Measurements from ENCODE around the gene ZDHHC14. TPM values are rescaled to one million over a fixed set of nuclear protein-coding genes. Genes with fewer than 3 reads are reported as not detected.
"Not testable (repeated sequence)": the region's sequence is repeated elsewhere in the genome, so short reads cannot be mapped to it uniquely, and the experiment has no call there.

ZDHHC14 gene
- total RNA-seq, 4 donors from 2014 or later: 7.3 to 14.4 (median 8.1) TPM

DNA sequence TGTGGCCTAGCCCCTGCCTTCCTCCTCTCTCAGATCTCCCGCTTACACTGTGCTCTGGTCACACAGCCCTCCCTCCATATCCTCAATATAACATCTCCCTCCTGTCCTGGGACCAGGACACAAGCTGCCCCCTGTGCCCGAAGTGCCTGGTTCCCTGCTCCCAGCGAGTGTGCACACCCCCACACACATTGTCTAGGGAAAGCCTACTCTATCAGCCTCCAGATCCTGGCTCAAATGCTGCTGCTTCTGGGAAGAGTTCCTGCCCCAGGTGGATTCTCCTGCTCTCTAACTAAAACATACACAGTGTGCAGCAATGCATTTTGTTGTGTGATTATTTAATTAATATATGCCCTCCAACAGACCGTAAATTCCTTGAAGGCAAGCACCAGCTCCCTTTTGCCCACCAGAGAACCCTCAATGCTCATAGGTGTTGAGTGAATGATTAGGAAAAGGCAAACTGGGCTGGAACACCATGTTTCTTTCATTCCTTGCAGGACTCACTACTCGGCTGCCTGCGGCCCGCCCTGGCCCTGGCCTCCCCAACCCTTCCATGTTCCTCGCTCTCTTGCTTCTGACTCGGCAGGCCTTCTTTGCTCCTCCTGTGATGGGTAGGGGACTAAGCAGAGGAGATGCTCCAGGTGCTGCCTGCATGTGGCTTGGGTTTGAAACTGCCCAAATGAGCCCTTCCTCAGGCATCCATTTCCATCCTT is 194.6 kb downstream of the ZDHHC14 start:
- H3K27ac ChIP-seq: no peak overlapping the region
- no peaks in the 10 kb centered on the region for H3K27me3 ChIP-seq
- TF ChIP-seq POLR2A (IDR thresholded peaks at IDR 0.05): no peak
- TF ChIP-seq POLR2AphosphoS5 (IDR thresholded peaks at IDR 0.05): no peak
- TF ChIP-seq, protein P1, sequence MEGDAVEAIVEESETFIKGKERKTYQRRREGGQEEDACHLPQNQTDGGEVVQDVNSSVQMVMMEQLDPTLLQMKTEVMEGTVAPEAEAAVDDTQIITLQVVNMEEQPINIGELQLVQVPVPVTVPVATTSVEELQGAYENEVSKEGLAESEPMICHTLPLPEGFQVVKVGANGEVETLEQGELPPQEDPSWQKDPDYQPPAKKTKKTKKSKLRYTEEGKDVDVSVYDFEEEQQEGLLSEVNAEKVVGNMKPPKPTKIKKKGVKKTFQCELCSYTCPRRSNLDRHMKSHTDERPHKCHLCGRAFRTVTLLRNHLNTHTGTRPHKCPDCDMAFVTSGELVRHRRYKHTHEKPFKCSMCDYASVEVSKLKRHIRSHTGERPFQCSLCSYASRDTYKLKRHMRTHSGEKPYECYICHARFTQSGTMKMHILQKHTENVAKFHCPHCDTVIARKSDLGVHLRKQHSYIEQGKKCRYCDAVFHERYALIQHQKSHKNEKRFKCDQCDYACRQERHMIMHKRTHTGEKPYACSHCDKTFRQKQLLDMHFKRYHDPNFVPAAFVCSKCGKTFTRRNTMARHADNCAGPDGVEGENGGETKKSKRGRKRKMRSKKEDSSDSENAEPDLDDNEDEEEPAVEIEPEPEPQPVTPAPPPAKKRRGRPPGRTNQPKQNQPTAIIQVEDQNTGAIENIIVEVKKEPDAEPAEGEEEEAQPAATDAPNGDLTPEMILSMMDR (IDR thresholded peaks at IDR 0.05): no peak
- no peak for TF ChIP-seq EP300 (IDR thresholded peaks at IDR 0.05)
- H3K9me3 ChIP-seq: peaks cover 0 to 5% (median 0%) of the 10 kb centered on the region in 3 donors
- H3K4me3 ChIP-seq: no peak overlapping the region
- H3K36me3 ChIP-seq: no peaks in the 10 kb centered on the region
- no peaks in the 10 kb centered on the region for H3K4me1 ChIP-seq
- ATAC-seq: no peak
- WGBS, 2 donors (ENCODE audit: low coverage in 1 of 2): 88% methylated on average over 7 of the region's 9 CpGs; no CpG with 5 or more reads in 1 of the 2 donors

- not testable (repeated sequence) for H3K27me3 ChIP-seq, H3K4me3 ChIP-seq, H3K9me3 ChIP-seq, H3K4me1 ChIP-seq, ATAC-seq, H3K36me3 ChIP-seq, H3K27ac ChIP-seq
These were observed 196.0 kb downstream of the ZDHHC14 start for GRCh38 chr6:157576991-157577390.

GRCh38 chr6:157578527-157578926 is 197.5 kb downstream of the ZDHHC14 start:
- H3K9me3 ChIP-seq, H3K27ac ChIP-seq, ATAC-seq, H3K36me3 ChIP-seq, H3K4me3 ChIP-seq, H3K27me3 ChIP-seq, H3K4me1 ChIP-seq: not testable (repeated sequence)
- 80 to 85% methylated on average over 2 of the region's 2 CpGs for WGBS, 2 donors (ENCODE audit: low coverage in 1 of 2)

DNA sequence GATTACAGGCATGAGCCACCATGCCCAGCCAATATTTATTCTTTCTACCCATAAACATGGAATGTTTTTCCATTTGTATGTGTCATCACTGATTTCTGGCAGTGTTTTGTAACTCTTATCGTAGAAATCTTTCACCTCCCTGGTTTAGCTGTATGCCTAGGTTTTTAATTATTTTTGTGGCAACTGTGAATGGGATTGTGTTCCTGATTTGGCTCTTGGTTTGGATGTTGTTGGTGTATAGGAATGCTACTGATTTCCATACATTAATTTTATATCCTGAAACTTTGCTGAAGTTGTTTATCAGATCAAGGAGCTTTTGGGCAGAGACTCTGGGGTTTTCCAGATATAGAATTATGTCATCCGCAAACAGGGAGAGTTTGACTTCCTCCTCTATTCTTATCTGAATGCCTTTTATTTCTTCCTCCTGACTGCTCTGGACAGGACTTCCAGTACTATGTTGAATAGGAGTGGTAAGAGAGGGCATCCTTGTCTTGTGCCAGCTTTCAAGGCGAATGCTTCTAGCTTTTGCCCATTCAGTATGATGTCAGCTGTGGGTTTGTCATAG is 198.6 kb downstream of the ZDHHC14 start:
- ATAC-seq: no peak
- Histone ChIP-seq H3K9me3 (peaks cover 0 to 5% (median 0%) of the 10 kb centered on the region in 3 donors), H3K27ac (no peak overlapping the region), H3K27me3 (no peaks in the 10 kb centered on the region), H3K4me3 (no peak overlapping the region), H3K4me1 (no peaks in the 10 kb centered on the region), H3K36me3 (no peaks in the 10 kb centered on the region)
- 63 to 73% methylated on average over 2 to 3 of the region's 3 CpGs for WGBS, 2 donors (ENCODE audit: low coverage in 1 of 2)
- no peak for TF ChIP-seq POLR2AphosphoS5 (IDR thresholded peaks at IDR 0.05)
- no peak for TF ChIP-seq EP300 (IDR thresholded peaks at IDR 0.05)
- no peak for TF ChIP-seq POLR2A (IDR thresholded peaks at IDR 0.05)
- TF ChIP-seq, protein P1 (IDR thresholded peaks at IDR 0.05): no peak

GRCh38 chr6:157584036-157584435 is 203.0 kb downstream of the ZDHHC14 start:
- H3K36me3 ChIP-seq: no peaks in the 10 kb centered on the region
- ATAC-seq: no peak
- WGBS, 2 donors (ENCODE audit: low coverage in 1 of 2): 100% methylated on average over 1 of the region's 3 CpGs; no CpG with 5 or more reads in 1 of the 2 donors

More at GRCh38 chr6:157584036-157584435, 203.0 kb downstream of the ZDHHC14 start:
- no peak for TF ChIP-seq EP300 (IDR thresholded peaks at IDR 0.05)
- TF ChIP-seq, protein P1 (IDR thresholded peaks at IDR 0.05): no peak
- no peak for TF ChIP-seq POLR2AphosphoS5 (IDR thresholded peaks at IDR 0.05)
- TF ChIP-seq POLR2A (IDR thresholded peaks at IDR 0.05): no peak
- no peak overlapping the region for H3K4me3 ChIP-seq
- H3K27me3 ChIP-seq: no peaks in the 10 kb centered on the region
- H3K9me3 ChIP-seq: no peaks in the 10 kb centered on the region
- no peaks in the 10 kb centered on the region for H3K4me1 ChIP-seq
- H3K27ac ChIP-seq: no peak overlapping the region
